NOMO-1 (cell line): ENCODE data around the gene USH2A.
A peak's percentile ranks its signal among the peaks of the same experiment; 100 is the strongest.

Source experiments
- DNase-seq, 2 experiments: peaks; one replicate each; lab custom pipeline; 2025; ENCODE audit not compliant: unreplicated experiment in 2 of 2; lab: John Stamatoyannopoulos, UW

The USH2A gene

DNA sequence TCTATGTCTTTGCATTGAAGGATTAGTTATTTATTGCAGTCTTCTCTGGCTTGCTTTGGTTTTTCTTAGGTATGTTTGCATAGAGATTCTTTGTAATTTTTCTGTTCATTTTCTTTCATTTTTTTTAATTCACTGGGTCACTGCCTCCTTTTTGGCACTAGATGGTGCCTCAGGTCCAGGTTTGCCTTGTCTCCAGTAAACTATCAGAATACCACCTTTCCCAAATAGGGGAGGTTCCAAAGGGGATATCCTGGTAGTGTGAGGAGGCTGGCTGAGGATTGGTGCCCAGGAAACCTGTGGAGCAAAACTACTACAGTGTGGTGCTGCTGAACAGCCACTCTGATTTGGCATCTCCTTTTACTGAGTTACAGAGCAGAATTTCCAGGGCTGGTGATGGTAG lies 599.0 kb downstream of the USH2A start:
- DNase-seq = no peak

DNA sequence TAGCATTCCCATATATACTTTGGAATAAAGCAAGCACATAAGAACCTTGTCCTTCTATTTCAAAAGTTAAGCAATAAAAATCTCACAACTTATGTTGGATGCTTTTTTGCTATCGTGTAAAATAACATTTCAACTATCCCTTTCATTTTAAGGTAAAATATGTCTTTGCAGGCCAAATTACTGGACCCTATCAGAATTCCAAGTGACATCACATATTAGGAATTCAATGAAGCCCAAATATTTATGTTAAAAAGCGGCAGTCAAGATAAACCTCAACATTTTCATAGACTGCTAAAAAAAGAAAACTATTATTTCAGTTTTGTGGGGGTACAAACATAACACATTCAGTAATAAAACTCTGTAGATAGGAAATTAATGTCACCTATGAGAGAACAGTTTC lies 604.1 kb downstream of the USH2A start:
- DNase-seq = no peak

DNA sequence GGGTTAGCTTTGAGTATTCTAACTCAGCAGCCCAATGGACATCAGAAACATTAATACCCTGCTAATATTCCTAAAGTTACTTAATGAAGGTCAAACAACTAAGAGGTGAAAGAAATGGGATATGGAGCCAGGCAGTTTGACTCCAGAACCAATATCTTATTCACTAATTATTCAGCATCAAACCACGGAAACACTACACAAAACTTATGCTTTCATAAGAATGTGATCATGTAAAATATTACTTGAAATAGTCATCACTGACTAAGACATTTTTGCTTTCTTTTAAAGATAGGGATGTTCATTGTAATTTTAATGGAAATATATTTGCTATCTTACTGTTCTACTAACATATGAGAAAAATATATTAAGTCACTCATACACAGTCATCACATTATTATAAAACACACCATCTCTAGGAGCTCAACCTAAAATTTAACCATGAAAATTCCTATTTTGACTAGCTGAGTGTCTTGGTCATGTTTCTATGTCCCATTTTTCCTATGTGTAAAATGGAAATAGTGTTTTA lies 615.3 kb downstream of the USH2A start:
- DNase-seq = no peak

DNA sequence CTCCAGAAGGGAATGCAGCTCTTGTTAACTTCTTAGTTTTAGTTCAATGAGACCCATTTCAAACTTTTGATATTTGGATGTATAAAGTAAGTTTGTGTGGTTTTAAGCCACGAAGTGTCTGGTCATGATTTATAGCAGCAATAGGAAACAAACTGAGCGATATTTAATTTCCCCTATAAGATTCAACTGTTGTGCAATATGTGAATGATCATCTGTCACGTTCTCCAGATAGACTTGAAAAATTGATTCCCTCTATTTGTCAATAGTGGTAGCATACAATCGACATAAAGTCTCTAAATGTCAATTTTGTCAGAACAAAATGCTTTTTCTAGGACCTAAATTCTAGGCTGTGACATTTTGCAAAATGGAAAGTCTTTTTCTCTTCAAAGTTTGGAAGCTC lies 616.0 kb downstream of the USH2A start:
- no peak for DNase-seq

DNA sequence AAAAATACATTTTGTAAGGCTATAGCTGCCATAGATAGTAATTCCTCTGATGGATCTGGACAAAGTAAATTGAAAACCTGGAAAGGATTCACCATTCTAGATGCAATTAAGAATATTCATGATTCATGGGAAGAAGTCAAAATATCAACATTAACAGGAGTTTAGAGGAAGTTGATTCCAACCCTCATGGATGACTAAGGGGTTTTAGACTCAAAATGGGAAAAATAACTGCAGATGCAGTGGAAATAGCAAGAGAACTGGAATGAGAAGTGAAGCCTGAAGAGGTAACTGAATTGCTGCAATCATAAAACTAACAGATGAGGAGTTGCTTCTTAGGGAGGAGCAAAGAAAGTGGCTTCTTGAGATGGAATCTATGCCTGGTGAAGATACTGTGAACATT lies 625.4 kb downstream of the USH2A start:
- no peak for DNase-seq

DNA sequence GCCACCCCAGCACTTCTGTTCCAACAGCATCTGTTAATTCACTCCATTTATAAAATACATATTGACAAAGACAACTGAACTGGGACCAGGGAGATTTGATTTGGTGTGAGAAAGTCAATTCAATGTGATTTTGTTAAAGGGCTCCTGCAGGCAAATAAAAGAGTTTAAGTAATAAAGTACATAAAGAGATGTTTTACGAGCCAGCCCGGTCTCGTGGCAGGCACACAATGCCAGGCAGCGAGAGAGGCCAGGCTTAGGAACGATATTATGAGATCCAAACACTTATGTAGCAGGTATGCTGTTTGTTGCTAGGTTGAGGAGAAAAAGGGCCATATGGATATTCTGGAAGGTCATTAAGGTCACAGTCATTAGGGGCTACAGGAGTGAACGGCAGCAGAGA lies 629.1 kb downstream of the USH2A start:
- no peak for DNase-seq

DNA sequence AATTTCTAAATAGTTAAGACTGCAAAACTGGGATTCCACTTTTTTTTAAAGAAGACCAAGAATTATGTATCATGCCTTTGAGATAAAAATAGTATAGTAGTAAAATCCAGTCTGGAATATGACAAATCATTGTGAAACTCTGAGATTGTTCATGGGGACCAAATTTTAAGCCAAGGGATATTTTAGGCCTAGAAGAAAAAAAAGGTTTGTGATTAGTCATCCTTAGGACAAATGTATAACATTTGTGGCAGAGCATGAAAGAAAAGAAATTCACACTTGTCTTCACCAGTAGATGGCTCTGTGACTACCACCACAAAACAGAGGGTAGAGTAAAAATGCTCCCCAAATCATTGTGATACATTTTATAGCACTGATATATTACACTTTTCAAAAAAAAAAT lies 630.1 kb downstream of the USH2A start:
- DNase-seq = no peak

DNA sequence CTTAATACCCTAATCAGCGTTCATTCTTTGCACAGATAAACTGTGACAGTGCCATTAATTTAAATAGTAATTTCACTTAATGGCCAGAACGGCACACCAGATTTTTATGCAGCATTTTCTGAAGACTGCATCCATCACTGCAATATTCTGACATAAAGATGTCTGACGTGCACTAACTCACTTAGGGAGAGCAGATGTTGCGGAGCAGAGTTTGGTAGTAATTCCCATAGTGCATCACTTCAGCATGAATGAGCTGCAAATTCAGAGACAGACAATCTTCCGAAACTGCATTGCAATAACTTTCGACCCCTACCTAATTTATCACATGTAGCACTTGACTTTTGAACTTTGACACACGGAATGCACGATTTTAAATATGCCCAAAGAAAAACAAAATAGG lies 630.8 kb downstream of the USH2A start:
- no peak for DNase-seq

DNA sequence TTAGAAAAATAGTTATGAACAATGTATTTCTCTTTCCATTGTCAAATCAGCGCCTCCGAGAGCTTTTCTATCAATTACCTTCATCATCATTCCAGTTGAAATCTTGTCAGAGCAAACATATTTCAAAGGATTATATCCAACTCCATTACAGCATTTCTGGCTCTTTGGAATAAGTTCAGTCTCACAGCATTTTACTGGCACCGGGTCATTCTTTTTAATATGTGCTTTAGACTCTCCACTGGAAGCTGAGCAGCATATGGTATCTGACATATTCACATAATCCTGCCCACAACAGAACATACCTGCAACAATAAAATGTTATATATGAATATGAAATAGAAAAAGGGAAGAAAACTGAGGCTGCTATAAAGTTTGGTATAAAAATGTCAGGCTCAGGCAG lies 633.3 kb downstream of the USH2A start:
- DNase-seq = no peak

DNA sequence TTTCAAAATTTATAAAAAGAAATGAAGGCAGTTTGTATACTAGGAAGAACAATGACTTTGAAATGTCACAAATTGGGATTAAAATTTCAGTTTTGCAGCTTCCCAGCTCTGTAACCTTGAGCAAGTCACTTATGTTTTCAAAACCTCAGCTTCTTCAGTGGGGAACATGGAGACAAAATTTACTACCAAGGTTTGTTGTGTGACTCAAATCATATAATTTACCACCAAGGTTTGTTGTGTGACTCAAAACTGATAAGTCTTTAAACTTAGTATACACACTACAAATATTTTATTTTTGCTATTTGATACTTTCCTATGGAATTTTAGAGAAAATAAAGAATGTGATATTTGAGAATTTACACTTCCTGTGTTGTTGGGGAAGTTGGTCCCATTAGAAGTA lies 636.3 kb downstream of the USH2A start:
- no peak for DNase-seq

DNA sequence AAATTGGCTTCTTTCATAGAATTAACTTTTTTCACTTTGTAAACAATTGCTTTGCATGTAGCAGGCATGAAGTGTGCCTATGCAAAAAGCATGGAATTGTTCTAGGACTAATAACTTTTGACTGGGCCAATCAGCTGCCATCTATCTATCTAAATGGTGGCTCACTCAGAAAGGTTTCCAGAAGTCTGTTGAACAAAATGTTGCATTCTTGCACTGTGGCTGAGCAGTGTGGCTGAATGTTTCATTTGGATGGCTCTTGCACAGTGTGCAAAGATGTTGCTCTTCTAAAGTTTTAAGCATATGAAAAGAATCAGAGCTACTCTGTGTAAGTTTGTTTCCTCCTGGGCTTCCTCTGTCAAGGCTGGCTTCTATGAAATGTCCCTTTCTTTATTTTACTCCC lies 642.6 kb downstream of the USH2A start:
- DNase-seq = no peak

DNA sequence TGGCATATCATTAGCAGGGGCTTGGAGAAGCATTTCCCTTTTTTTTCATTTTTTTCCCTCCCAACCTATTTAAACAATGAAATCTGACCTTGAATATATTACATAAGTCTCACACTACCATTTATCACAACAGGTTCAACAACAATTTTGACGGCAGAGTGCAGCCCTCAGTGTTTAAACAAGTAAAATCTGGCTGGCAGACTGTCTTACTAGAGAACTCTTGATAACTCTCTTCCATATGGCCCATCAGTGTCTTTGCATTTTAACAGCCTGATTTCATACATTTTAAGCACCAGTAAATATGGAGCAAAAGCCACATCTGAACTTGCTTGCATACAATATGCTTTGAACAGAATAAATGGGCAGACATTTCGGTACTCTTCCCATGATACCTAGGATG lies 643.1 kb downstream of the USH2A start:
- DNase-seq = no peak

DNA sequence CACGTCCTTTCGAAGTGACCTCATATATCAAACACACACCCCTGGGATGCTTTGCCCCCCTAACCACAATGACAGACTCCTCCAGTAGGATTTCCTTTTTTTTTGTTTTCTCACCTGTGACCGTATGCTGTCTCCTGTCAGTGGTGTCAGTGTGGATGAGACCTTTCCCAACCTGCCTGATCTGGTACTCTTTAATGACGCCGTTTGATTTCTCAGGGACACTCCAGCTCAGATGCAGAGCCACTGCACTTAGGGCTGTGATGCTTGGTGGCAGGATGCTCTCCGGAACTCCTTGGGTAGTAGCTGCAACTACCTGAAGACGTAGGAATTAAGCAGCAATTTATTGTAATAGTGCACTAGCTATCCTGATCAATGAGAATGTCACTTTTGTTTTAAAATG lies 643.5 kb downstream of the USH2A start:
- DNase-seq = no peak

DNA sequence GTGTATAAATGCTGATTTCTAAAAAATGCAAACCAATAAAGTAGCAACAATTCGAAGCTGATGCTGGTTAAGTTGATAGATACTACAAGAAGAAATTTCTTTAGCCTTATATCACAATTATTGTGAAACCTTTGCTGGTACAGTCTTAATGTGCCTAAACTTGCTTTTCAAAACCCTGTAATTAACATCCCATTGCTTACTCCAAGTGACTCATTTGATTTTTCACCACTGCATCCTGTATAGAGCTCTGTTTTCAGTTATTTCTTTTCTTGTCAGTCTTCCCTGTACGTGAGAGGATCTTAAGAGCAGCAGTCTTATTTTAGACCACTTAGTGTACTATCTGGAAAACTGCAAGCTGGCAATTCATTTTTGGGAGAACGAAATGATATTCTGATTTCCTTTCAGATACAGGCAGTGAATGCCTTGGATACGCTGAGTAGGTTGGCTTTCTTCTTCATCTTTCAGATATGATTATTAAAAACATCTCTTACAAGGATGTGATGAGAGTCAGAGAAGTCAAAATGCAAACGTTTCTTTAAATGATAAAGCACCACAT lies 645.8 kb downstream of the USH2A start:
- peak in 1 of 2 experiments; percentile 9 for DNase-seq

DNA sequence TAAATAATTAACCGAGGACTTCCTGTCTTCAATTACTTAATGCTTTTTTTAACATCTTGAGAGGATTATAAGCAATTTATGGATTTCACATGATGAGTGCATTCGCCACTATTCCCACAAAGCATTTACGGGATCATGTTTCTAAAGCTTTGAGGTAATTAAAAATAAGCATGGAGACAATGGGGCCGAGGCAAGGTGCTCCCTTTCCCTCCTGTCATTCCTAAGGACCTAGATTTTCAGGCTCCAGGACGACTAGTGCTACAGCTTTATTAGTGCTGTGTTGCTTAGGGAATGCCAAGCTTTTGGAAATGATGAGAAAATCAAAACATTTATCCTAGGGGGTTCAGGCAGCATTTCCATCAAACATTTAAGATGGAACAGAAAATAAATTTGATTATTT lies 646.9 kb downstream of the USH2A start:
- no peak for DNase-seq

DNA sequence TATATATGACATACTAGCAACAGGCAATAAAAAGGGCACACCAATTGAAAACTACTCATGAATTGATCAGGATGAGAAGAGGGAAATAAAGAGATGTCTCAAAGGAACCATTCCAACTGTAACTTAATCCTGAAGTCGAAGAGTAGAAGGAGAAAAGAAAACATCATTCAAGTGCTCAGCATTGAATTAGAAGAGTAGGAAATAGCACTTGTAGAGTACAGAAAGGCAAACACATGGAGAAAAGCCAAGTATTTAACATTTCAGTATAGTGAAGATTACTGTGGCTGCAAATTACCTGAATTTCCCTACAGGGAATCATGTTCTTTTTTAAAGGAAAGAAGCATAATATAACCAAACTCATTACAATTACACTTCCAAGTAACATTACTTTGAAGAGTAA lies 651.1 kb downstream of the USH2A start:
- DNase-seq = no peak

DNA sequence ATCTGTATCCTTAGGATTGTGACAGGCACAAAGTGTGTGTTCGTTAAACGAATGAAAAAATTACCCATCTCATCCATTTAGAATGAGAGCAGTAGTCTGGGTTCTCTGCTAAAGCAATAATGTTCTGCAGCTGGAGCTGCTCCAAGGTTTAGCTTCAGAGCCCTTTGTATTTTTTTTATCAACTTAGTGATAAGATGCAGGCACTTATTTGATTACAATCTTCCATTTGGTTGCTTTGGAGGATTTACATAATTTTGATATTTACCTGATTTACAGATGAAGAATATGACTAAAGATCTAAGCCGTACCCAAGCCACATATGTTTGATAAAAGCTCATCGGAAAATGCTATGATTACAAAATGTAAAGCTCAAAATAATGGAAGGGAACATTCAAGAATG lies 654.9 kb downstream of the USH2A start:
- no peak for DNase-seq

DNA sequence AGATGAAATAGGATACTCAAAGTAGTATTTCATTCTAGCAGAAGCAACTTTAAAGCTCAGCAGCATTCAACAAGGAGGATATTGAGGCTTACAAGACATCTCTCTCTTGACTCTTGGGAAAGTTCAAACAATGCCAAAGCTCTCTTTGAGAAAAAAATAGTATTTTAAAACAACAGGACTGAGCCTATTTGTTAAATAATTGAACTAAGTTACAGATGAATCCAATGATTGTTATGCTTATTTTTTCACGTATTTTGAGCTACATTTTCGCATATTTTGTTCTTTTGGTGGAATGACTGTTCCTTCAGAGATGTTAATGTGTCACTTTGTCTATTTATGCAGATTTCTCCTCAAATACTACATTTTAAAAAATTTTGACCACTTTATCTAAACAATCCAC lies 655.5 kb downstream of the USH2A start:
- no peak for DNase-seq

DNA sequence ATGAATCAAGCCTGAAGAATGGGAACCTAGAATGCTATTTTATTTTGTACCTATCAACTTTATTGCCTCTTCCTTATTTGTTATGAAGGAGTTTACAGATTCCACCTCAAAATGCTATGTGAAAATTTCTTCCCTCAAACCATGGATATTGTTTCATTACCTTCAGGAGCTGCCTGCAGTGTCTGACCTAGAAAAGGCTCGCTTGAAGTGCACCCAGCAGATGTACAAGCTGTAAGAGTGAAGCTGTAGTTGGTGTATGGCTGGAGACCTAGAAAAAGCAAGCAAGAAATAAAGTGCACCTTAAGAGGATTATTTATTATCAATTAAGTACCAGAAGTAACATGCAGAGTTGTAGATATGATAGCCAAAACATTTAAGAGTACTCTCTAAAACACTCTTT lies 656.7 kb downstream of the USH2A start:
- DNase-seq = no peak

DNA sequence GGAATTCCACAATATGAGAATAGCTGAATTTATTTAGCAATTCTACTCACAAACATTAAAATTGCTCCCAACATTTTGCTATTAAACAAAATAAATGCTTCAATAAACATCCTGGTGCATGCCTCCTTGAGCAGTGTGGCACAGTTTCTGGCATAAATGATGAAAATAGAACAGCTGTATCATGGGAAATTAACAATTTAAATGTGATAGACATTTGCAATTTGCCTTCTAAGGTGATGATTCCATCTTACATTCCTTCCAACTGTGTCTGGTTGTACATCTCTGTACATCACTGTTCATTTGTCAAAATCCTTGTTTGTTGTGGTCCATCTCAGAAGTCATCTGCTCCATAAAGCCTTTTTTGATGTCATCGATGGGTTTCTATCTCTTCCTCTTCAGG lies 657.4 kb downstream of the USH2A start:
- DNase-seq = no peak

DNA sequence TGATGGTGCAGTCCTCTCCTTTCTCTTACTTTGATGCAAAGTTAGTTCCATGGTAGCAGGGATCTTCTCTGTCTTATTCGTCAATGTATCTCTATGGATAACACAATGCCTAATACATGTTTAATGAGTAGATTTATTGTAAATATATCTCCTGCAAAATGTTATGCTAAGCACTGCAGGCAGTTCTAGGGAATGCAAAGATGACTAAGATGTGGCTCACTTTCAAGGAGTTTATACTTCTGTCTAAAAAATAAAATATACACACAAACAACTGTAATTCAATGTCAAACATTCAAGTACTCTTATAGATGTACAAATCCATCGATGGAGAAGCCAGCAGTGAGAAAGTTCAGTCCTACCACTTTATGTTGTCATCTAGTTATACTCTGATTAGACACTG lies 661.8 kb downstream of the USH2A start:
- no peak for DNase-seq

DNA sequence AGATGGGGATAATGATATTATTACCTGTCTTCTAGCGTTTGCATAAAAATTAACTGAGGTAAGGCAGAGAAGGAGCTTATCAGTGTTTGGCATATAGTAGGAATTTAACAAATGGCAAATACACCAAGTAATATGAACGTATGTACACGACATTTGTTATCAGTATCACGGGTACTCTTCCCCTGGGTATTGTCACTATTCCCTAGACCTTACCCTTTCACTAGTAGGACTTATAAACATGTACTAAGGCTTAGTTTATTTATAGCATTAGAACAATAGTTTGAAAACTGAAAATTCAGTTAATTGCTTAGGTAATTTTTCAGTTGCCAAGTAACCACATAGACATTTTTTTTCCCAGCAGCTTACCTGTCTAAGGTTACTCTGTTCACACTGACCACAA lies 669.1 kb downstream of the USH2A start:
- no peak for DNase-seq

DNA sequence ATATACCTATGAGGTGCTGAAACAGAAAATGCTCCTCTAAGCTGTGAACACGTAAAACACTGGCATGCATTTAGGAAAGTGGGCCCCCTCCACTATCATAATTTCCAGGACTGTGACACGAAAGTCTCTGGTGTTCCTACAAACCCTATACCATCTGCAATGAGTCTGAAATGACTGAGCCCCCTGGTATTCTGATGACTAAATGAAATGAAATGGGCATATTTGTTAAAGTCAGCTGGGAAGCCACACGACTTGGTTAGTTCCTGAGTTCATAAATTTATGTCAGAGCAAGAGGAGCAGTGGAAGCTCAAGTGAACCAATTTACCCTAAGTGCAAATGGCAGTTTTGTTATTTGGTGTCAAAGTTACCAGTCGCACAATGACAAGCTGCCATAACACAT lies 673.8 kb downstream of the USH2A start:
- no peak for DNase-seq
